HG02973 (cell line): ENCODE data around the gene ADISSP.

Experiments
- ATAC-seq: cut with Tn5 transposase; IDR thresholded peaks from one replicate; pipeline ENCODE4 v1.9.1; 2021; ENCODE audit warnings: moderate library complexity; ENCODE audit not compliant: unreplicated experiment

The ADISSP gene

DNA sequence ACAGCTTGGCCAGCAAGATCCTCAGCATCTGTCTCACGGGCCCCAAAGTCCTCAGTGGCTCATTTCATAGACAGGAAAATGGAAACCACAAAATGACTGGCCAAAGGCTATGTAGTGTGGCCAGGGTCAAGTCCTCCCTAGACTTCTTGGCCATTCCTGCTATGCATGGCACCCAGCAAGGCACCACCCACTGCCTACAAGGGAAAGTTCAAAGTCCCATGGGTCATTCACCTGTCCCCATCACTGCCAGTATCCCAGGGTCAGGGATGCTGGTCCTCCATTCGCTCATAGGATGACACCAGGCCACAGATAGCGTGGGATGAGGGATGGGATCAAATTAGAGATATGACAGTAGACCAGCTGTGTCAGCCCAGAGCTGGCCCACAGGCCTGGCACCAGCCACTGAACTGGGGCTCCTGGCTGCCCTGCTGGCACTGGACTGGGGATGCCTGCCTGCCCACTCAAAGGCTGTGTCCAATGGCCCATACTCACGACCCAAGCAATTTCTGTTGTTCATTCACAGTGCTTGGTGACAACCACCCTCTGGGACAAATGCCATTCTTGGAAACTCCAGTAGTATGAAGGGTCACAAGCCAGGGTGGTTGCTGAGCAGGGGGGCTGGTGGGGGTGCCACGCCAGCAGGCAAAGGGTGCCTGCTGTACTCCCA, 11.6 kb downstream of the ADISSP start:
- no peak for ATAC-seq

DNA sequence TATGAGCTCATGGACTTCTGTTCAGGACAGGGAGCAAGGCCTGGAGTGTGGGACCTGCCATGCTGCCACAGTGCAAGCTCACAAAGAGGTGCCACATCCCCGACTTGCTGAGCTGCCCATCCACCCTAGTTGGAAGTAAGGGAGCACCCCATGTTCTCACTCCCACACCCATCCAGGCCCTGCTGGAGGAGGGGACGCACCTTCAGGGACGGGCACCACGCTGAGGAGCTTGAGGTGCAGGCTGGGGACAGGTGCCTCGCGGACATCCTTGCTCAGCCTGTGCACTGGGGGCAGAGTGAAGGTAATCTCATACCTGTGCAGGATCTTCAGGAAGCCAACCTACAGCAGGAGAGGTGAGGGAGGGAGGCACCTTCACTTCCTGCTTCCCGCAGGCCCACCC, 12.3 kb downstream of the ADISSP start:
- no peak for ATAC-seq

DNA sequence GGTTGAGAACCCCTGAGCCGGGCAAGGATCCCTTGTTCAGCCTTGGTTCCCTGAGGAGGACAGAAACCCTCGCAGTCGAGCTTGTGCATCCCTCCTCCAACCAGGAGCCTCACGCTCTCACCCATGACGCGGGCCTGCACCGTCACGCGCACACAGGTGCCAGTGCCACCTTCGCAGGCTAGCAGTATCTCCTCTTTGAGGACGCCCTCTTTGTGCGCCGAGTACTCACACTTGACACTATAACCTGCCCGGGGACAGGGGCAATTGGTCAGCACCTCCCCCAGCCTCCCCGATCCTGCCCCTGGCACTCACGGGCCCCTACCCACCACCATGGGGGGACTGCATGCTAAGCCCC, 13.3 kb downstream of the ADISSP start:
- ATAC-seq = no peak

DNA sequence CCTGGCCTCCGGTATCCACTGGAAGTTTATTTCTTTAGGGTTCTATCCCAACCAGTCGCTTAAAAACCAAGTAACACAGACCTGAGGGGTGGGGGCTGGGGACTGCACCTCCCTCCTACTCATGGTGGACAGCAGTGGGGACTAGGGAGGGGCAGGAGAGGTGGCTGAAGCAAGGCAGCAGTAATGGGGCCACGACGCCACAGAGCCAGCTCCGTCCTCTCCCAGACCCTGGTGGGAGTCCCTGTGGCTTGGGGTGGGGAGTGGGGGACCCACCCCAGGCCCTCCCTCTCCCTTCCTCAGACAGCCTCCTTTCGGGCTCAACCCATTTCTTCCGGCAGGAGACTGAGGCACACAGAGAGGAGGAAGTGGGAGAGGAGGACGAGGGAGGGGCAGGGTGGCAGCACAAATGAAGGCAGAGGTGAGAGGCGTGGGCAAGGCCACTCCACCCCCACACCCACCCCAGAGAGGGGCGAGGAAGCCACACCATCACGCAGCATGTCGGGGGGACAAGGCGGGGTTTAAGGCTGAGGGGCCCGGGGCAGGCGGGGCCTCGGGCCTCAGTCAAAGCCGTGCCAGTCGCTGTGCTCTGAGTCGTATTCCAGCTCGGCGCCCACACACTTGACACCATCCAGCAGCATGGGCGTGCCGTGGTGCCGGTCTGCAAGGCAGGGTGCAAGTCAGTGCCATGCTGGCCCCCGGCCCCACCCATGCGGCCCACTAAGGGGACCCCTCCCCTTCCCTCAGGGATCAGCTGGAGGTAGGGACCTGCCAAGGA, 13.9 kb downstream of the ADISSP start:
- no peak for ATAC-seq

DNA sequence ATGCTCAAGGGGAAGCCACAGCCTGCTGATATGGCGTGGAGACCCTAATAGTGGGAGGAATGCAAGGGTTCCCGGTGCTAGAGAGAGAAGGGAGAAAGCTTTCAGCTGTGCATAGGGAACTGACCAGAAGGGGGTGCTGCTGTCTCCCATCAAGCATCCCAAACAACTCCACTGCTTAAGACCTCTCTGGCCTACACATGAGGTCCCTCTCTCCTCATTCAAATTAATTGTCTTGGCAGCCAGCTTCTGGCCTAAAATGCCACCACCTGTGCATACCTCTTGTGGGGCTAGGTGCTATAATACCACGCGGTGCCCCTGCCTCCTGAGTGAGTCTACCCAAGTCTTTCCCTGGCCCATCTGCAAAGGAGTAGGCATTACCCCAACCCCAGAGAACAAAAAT, 14.5 kb downstream of the ADISSP start:
- ATAC-seq = no peak

DNA sequence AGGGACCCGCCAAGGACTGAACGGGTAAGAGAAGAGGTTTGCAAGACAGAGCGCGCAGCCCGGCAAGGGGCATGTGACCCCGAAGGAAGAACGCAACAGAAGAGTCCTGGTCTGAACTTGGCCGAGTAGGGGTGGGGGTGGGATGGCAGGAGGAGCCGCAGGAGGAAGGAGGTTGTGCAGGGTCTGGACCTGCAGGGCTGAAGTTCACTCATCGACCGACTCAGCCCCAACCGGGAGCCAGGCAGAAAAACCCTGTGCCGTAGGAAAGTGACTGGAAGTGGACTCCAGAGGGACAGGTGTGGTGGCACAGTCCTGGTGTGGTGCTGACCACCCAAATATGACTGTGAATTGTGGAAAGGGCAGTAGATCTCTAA, 15.2 kb downstream of the ADISSP start:
- ATAC-seq = no peak

DNA sequence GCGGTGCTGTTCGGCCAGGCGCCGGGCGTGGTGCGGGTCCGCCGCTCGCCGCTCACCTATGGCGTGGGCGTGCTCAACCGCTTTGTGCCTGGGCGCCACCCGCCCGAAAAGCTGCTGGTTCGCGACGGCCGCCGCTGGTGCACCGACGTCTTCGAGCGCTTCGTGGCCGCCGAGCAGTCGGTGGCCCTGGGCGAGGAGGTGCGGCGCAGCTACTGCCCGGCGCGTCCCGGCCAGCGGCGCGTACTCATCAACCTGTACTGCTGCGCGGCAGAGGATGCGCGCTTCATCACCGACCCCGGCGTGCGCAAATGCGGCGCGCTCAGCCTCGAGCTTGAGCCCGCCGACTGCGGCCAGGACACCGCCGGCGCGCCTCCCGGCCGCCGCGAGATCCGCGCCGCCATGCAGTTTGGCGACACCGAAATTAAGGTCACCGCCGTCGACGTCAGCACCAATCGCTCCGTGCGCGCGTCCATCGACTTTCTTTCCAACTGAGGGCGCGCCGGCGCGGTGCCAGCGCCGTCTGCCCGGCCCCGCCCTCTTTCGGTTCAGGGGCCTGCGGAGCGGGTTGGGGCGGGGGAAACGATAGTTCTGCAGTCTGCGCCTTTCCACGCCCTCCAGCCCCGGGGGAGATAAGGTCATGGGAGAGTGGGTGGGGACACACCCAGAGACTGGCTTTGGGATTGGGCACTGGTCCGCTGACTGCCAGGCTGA, 15.7 kb downstream of the ADISSP start:
- no peak for ATAC-seq

DNA sequence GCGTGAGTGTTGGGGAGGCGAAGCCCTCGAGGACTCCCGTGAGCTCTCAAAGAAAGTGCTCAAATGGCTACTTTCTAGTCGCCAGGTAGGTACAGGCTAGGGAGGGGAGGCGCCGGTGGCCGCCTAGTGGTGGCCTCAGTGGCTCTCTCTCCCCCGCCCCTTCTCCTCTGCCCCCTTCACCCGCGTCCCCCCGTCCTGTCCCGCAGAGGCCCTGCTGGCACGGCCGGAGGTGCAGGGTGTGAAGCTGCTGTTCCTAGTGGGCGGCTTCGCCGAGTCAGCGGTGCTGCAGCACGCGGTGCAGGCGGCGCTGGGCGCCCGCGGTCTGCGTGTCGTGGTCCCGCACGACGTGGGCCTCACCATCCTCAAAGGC, 16.3 kb downstream of the ADISSP start:
- no peak for ATAC-seq

DNA sequence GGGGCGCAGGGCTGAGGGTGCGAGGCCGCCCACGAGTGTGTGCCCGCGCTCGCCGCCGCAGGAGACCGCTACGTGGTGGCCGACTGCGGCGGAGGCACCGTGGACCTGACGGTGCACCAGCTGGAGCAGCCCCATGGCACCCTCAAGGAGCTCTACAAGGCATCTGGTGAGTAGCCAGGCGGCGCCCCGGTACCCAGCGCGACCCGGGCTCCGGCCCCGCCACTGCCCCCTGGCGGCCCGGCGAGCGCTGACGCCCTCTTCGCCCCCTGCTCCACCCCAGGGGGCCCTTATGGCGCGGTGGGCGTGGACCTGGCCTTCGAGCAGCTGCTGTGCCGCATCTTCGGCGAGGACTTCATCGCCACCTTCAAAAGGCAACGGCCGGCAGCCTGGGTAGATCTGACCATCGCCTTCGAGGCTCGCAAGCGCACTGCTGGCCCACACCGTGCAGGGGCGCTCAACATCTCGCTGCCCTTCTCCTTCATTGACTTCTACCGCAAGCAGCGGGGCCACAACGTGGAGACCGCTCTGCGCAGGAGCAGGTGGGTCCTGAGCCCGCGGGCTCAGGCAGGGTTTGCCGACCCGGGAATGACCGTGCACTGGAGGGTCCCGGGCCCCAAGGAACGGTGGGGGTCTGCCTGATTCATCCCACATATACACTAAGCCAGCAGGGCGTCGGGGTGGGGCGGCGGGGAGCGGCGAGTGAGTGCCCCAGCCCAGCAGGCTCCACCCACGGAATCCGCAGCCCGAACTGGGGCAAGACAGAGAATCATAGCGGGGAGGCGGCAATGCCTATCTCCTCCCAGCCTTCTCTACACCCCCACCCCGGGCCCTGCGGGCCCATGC, 17.6 kb downstream of the ADISSP start:
- ATAC-seq = no peak

DNA sequence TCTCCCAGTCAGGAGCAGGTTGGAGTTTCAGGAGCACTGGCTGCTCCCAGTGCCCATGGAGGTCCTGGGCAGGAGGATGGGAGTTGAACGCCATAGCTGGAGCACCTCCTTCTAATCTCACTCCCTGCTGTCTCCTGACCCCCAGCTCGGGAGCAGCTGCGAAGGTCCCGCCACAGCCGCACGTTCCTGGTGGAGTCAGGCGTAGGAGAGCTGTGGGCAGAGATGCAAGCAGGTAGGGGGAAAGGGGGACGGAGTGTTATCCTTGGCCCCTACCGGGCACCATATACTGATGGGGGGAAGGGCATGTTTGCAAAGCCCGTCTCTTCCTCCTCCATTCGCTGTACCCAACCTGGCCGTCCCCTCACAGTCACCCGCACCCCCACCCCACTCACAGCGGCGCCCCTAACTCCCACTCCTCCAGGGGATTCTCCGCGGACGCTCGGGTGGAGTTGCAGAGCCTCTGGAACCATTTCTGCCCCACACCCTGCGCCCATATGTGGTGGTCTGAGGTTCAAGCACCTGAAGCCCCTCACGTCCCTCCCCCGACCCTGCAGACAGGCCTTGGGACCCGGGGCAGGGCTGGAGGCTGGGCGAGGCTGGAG, 18.4 kb downstream of the ADISSP start:
- no peak for ATAC-seq

DNA sequence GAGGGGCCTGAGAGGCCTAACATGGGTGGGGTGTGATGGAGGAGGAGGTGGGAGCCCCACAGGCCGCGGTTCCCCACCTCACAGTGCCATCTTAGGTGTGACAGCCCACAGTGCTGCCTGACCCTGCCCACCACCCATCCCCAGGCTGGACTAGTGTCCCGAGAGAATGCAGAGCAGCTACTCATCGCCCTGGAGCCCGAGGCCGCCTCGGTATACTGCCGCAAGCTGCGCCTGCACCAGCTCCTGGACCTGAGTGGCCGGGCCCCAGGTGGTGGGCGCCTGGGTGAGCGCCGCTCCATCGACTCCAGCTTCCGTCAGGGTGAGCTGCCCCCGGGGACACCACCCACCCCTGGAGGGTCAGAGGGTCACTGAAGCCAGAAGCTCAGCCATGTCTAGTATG, 19.5 kb downstream of the ADISSP start:
- no peak for ATAC-seq

DNA sequence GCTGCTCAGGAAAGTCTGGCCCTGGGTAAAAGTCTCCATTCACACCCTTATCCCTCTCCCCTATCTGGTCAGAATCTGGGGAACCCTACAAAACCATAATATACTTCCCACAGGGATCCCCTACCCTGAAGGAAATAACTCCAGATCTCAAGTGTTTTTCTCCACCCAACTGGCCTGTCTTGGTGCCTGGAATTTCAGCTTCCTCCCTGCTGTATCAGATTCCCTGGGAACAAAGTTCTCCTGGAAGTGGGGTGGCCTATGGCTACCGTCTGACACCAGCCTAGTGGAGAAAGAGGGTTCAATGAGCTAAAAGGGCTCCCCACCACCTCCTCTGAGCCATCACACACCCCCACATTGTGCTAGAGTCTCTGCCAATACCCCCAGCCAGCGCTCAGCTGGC, 20.1 kb downstream of the ADISSP start:
- ATAC-seq = no peak

DNA sequence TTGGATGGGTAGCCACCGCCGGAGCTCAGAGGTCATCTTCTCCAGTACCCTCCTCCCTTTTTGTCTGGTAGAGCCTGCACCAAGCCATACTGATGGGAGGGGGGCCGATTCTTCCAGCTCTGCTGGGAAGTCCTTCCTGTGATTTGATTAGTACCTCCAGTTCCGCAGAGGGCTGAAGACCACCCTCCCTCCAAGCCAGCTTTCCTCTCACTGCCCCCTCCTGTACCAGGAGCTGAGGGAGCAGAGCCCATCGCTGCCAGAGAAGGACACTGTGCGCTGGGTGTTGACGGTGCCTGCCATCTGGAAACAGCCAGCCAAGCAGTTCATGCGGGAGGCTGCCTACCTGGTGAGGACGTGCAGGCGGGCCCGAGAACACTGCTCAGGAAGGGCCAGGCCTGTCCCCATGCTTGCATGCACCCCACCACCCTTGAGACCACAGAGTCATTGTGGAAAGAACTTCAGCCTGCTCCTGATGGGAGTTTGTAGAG, 21.8 kb downstream of the ADISSP start:
- ATAC-seq = no peak

DNA sequence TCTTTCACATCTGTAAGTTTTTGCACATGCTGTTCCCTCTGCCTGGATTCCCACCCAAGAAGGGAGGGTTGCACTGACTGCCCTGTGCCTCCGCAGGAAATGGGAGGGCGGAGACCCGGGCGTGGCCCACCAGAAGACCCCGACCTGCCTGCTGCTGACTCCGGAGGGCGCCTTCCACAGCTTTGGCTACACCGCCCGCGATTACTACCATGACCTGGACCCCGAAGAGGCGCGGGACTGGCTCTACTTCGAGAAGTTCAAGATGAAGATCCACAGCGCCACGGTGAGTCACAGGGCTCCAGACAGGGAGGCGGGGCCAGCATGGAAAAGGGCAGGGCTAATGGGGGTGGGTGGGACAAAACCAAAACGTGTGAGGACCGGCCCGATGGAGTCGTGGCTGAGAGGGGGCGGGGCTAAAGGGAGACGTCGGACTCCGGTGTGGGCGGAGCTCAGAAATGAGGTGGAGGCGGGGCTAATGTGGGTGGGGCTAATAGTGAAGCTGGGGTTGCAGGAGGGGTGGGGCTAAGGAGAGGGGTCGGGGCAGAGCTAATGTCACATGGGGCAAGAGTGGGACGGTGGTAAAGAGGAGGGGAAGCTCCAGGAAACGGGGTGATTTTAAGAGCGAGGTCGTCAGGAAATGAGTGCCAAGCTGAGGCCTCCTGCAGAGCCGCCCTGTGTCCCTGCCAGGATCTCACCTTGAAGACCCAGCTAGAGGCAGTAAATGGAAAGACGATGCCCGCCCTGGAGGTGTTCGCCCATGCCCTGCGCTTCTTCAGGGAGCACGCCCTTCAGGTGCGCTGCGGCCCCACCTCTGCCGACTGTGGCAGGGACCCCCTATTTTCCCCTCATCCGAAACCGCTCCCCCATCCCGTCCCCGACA, 22.5 kb downstream of the ADISSP start:
- ATAC-seq = peak; percentile 49

DNA sequence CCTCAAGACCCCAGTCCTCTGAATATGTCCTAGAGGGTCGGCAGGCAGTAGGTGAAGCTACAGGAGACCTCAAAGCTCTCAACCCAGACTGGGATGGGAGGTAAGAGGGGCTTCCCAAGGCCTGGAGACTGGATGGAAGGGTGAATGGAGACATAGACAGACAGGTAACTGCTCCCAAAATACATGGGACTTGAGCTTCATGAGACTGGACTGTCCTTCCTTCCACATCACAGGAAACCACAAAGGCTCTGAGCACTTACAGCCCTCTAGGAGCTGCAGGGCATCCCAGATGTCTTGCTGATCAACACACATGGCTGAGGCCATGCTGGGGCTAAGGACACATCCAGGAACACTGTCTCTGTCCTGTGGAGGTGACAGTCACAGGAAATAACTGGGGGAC, 23.5 kb downstream of the ADISSP start:
- ATAC-seq = no peak

DNA sequence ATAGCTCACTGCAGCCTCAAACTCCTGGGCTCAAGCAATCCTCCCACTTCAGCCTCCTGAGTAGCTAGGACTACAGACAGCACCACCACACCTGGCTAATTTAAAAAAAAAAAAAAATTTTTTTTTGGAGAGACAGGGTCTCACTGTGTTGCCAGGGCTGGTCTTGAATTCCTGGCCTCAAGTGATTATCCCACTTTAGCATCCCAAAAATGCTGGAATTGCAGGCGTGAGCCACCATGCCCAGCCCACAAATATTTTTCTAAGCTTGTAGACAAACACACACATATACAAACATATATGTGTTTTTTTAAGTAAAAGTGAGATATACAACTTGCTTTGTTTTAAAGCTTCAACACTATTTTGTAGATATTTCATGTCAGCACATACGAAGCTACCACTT, 24.3 kb downstream of the ADISSP start:
- no peak for ATAC-seq

DNA sequence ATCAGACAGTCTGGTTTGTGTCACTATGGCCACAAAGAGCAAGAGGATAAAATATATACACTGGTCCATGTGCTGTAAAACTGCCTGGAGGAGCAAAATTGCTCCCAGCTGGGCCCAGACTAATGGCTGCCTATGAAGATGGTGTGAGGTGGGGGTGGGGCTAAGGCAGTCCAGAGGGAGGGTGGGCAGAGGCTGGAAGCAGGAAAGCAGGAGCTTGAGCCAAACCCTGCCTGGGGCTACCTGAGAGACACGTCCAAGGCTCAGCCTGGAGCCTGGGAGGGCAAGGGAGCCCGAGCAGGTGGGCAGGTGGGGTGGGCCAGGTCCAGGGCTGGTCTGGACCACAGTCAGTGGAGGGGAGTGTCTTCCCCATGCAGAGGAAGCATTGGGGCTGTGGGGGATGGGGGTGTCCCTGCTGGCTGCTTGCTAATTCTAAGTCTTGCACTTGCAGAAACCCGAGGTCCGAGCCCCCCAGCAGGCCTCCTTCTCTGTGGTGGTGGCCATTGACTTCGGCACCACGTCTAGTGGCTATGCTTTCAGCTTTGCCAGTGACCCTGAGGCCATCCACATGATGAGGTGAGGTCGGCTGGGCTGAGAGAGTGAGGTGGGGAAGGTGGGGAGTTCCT, 25.6 kb downstream of the ADISSP start:
- ATAC-seq = no peak

DNA sequence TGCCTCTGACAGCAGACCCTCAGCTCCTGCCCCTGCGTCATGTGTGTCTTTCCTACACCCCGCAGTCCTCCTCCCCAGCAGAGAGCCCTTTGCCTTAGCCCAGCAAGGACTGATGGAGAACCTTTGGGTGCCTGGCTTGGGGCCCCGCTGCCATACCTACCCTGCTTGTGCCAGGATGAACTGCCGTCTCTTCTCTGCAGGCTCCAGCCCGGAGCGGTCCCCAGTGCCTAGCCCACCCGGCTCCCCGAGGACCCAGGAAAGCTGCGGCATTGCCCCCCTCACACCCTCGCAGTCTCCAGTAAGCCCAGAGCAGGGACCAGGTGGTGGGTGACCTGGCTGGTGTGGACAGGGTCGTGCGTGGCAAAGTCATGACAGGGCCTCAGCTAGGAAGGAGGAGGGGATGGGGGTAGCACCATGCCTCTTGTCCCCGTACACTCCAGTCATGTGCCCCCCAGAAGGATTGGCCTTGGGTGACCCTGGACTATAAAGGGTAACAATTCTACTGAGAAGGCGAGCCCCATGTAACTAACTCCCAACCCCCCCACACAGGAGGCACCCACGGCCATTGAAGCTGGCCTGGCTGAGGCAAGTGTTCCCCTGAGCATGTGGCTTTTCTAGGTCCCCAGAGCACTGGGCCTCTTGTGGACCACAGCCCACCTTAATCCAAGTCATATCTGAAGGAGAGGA, 26.8 kb downstream of the ADISSP start:
- no peak for ATAC-seq

DNA sequence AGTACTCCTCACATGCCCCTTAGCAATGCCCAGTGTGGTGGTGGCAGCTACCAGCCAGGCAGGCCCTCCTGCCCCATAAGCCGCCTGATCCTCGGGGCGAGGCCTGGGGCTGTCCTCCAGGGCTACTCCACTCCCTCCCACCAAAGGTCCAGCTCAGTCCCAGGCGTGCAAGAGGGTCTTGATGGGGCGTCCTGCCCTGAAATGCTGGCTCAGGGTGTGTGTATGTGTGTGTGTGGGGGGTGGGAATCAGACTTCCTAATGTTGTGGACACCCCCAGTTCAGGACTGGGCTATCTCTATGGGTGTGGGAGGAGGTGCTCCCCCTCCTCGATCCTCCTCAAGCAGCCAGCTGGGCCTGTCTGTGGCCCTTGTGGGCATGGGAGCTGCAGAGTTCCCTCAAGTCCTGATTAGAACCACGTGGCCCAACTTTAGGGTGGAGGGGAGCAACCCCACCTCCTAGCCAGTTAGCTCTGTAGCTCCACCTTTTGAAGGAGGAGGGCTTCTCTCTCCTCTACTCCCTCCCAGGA, 27.6 kb downstream of the ADISSP start:
- no peak for ATAC-seq
